Measurements from ENCODE around the gene GRIA1. TPM values are rescaled to one million over a fixed set of nuclear protein-coding genes. Genes with fewer than 3 reads are reported as not detected.

GRIA1 gene
- total and polyA plus RNA-seq, 10 of the 15 experiments (the other 5 are each of a cell fraction or from before 2014, with no cell fraction given) = 0.04 to 0.18 (median 0.04) TPM; not detected in 7

DNA sequence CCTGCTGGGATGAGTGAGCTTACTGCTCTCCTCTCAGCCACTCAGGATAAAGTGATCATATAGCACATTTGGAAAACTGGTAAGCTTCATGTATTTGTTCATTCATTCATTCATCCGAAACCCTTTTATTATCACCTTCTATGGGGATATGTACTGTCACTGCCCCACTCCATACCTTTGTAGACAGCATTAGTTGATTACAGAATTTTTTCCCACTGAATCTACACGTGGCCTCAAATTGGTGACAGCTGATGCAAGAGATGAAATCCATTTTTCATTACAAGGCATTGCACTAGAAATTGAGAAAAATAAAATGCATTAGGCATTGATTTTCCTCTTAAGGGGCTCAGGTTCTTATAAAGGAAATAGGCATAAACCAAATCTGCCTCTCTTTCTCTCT is 9.7 kb downstream of the GRIA1 start:
- H3K9ac ChIP-seq (ENCODE audit: control insufficient read depth, insufficient read depth, low read length) = no peak overlapping the region
- ChIA-PET CTCF (interaction anchor here (1.7 to 9.3 kb wide), 2 partner anchors 8 to 465 kb away, joined by 6 to 65 read pairs; no protein-coding TSS in a partner anchor), RAD21 (ENCODE audit: unreplicated experiment) (no interaction called here), SMC1A (ENCODE audit: uncharacterized antibody, unreplicated experiment) (interaction anchor here (0.6 to 1.4 kb wide), 4 partner anchors 8 to 930 kb away, joined by 3 to 6 read pairs (median 3); no protein-coding TSS in a partner anchor), POLR2A (interaction anchor here (0.6 kb wide), 1 partner anchor 124 kb away, joined by 4 read pairs; no protein-coding TSS in a partner anchor)
- no peaks in the 10 kb centered on the region for H3K36me3 ChIP-seq (ENCODE audit: control insufficient read depth in 2 of 2, insufficient read depth in 2 of 2, low read length in 1 of 2)
- FAIRE-seq = no peak
- ATAC-seq = no peak
- no peaks in the 10 kb centered on the region for H3K27me3 ChIP-seq (replicated peaks in 1 of 2; ENCODE audit: control insufficient read depth in 2 of 2, insufficient read depth in 2 of 2, low read length in 1 of 2)
- DNase-seq (ENCODE audit: low read depth, low spot score) = no peak
- in situ Hi-C loops (cut with MboI) (no loop called here), intact Hi-C loops (cut with micrococcal nuclease; ENCODE audit: unreplicated experiment) (no loop called here)
- no peak overlapping the region for H3K4me2 ChIP-seq (ENCODE audit: control insufficient read depth, insufficient read depth)
- H3K9me3 ChIP-seq (replicated peaks; ENCODE audit: control insufficient read depth, insufficient read depth, low read length) = no peaks in the 10 kb centered on the region
- TF ChIP-seq FOS (IDR thresholded peaks at IDR 0.05; ENCODE audit: borderline replicate concordance, extremely low read depth, insufficient read length) = no peak
- no peak for TF ChIP-seq SIX5 (IDR thresholded peaks at IDR 0.05; ENCODE audit: low read depth, low read length, severe bottlenecking)
- no peak for TF ChIP-seq SUPT20H (IDR thresholded peaks at IDR 0.05; ENCODE audit: borderline replicate concordance, control insufficient read depth, low read depth, low read length)
- TF ChIP-seq, protein P1, sequence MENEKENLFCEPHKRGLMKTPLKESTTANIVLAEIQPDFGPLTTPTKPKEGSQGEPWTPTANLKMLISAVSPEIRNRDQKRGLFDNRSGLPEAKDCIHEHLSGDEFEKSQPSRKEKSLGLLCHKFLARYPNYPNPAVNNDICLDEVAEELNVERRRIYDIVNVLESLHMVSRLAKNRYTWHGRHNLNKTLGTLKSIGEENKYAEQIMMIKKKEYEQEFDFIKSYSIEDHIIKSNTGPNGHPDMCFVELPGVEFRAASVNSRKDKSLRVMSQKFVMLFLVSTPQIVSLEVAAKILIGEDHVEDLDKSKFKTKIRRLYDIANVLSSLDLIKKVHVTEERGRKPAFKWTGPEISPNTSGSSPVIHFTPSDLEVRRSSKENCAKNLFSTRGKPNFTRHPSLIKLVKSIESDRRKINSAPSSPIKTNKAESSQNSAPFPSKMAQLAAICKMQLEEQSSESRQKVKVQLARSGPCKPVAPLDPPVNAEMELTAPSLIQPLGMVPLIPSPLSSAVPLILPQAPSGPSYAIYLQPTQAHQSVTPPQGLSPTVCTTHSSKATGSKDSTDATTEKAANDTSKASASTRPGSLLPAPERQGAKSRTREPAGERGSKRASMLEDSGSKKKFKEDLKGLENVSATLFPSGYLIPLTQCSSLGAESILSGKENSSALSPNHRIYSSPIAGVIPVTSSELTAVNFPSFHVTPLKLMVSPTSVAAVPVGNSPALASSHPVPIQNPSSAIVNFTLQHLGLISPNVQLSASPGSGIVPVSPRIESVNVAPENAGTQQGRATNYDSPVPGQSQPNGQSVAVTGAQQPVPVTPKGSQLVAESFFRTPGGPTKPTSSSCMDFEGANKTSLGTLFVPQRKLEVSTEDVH (IDR thresholded peaks at IDR 0.05; ENCODE audit: low read depth, partially characterized antibody) = no peak
- no peak for TF ChIP-seq CEBPZ (IDR thresholded peaks at IDR 0.05; ENCODE audit: low read depth, low read length)
- TF ChIP-seq MTA2 (IDR thresholded peaks at IDR 0.05; ENCODE audit: low read depth) = no peak
- no peak for TF ChIP-seq SREBF1 (IDR thresholded peaks at IDR 0.05; ENCODE audit: low read length)
- no peak for TF ChIP-seq NFIC (IDR thresholded peaks at IDR 0.05; ENCODE audit: low read depth, low read length)
- TF ChIP-seq, protein P2, sequence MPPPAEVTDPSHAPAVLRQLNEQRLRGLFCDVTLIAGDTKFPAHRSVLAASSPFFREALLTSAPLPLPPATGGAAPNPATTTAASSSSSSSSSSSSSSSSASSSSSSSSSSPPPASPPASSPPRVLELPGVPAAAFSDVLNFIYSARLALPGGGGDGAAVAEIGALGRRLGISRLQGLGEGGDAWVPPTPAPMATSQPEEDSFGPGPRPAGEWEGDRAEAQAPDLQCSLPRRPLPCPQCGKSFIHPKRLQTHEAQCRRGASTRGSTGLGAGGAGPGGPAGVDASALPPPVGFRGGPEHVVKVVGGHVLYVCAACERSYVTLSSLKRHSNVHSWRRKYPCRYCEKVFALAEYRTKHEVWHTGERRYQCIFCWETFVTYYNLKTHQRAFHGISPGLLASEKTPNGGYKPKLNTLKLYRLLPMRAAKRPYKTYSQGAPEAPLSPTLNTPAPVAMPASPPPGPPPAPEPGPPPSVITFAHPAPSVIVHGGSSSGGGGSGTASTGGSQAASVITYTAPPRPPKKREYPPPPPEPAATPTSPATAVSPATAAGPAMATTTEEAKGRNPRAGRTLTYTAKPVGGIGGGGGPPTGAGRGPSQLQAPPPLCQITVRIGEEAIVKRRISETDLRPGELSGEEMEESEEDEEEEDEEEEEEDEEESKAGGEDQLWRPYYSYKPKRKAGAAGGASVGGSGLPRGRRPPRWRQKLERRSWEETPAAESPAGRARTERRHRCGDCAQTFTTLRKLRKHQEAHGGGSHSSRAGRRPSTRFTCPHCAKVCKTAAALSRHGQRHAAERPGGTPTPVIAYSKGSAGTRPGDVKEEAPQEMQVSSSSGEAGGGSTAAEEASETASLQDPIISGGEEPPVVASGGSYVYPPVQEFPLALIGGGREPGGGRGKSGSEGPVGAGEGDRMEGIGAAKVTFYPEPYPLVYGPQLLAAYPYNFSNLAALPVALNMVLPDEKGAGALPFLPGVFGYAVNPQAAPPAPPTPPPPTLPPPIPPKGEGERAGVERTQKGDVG (CRISPR knock-in tag; IDR thresholded peaks at IDR 0.05) = no peak
- TF ChIP-seq FOXM1 (IDR thresholded peaks at IDR 0.05; ENCODE audit: low read depth, low read length) = no peak
- no peak for TF ChIP-seq SREBF2 (IDR thresholded peaks at IDR 0.05; ENCODE audit: low read length)
- no peak for TF ChIP-seq LARP7 (IDR thresholded peaks at IDR 0.05)
- H3K27ac ChIP-seq (ENCODE audit: control insufficient read depth, insufficient read depth) = no peak overlapping the region
- H2AFZ ChIP-seq (ENCODE audit: control insufficient read depth, low read depth, low read length) = no peak overlapping the region
- no peaks in the 10 kb centered on the region for H4K20me1 ChIP-seq (ENCODE audit: control insufficient read depth, insufficient read depth)
- no peaks in the 10 kb centered on the region for H3K4me1 ChIP-seq (ENCODE audit: control insufficient read depth, insufficient read depth, low read length)
- no TSS peak for BruUV-seq (replicated peaks)
- H3K79me2 ChIP-seq (ENCODE audit: control insufficient read depth, insufficient read depth, low read length) = no peaks in the 10 kb centered on the region
- no peak overlapping the region for H3K4me3 ChIP-seq
- 2% methylated on average over 2 of the region's 2 CpGs for WGBS (ENCODE audit: insufficient coverage, insufficient replicate concordance, low lambda C conversion rate, missing lambda C conversion rate)

Measured in GM12878 (cell line).